HCT116 (cell line): Measurements from ENCODE around the gene GABARAP. TPM values are rescaled to one million over a fixed set of nuclear protein-coding genes. Genes with fewer than 3 reads are reported as not detected.

Experiments used
- ATAC-seq: fragments of 200-7000 bp; cut with Tn5 transposase; 2 replicates; pipeline ENCODE4 v1.9.1; 2020; ENCODE audit warnings: mild to moderate bottlenecking, moderate library complexity
- BruUV-seq: library from RNA; stranded (reverse); fragments of 400-500 nt; replicated peaks from 2 replicates; lab custom pipeline; 2021; lab: Mats Ljungman, UMichigan
- CTCF ChIA-PET: fragments of 300-600 bp; sonication (Branson Sonifier 250); formaldehyde crosslinking; loops from one replicate; lab custom pipeline; 2021; ENCODE audit warnings: antibody characterized with exemption; lab: Charles Lee
- POLR2A ChIA-PET: fragments of 300-600, 350-600 bp; sonication (Branson Sonifier 250); formaldehyde crosslinking; loops from one replicate; lab custom pipeline; 2021; ENCODE audit warnings: antibody characterized with exemption; lab: Charles Lee
- RAD21 ChIA-PET, 2 experiments: fragments of 300-600 bp; sonication (Branson Sonifier 250); formaldehyde crosslinking; loops; one replicate each; lab custom pipeline; 2023; ENCODE audit warnings: low total read pairs in 2 of 2; ENCODE audit not compliant: uncharacterized antibody in 2 of 2, unreplicated experiment in 2 of 2, low non-redundant PET in 1 of 2; lab: Charles Lee
- DNase-seq: peaks from one replicate; pipeline ENCODE4 v3.0.0-alpha.2; 2010; ENCODE audit warnings: low read depth, low spot score
- H2AFZ ChIP-seq: fragments of 200-600 bp; shearing (Covaris generic), sonication (generic); 2 replicates; pipeline ENCODE4 v1.6.1; 2017; ENCODE audit warnings: low read depth, mixed run types, mixed read lengths, antibody characterized with exemption, low read length; ENCODE audit not compliant: poor library complexity, severe bottlenecking
- H3K27ac ChIP-seq: 2 replicates; pipeline ENCODE4 v1.5.1; 2012; ENCODE audit warnings: low read depth, low read length
- H3K27me3 ChIP-seq: fragments of 200-600 bp; sonication (generic); 2 replicates; pipeline ENCODE4 v1.6.1; 2016; ENCODE audit warnings: mixed run types, low read length, mixed read lengths; ENCODE audit not compliant: insufficient read depth
- H3K36me3 ChIP-seq, 2 experiments: fragments of 200-500 bp in 1 of 2; fragments of 200-600 bp in 1 of 2; sonication (Bioruptor generic) in 1 of 2; sonication (generic) in 1 of 2; 2 replicates each; pipeline versions ENCODE4 v1.5.1 to v1.6.1; 2014 to 2016; ENCODE audit warnings: low read length in 2 of 2, inconsistent platforms in 1 of 2, mixed read lengths in 1 of 2, mixed run types in 1 of 2; ENCODE audit not compliant: insufficient read depth in 2 of 2, control insufficient read depth in 1 of 2
- H3K4me1 ChIP-seq, 2 experiments: fragments of 200-600 bp in 1 of 2; sonication (generic) in 1 of 2; 2 replicates each; pipeline versions ENCODE4 v1.5.1 to v1.6.1; 2012 to 2017; ENCODE audit warnings: low read length in 2 of 2, inconsistent platforms in 1 of 2, mild to moderate bottlenecking in 1 of 2, mixed read lengths in 1 of 2, mixed run types in 1 of 2, moderate library complexity in 1 of 2; ENCODE audit not compliant: insufficient read depth in 2 of 2, control insufficient read depth in 1 of 2
- H3K4me2 ChIP-seq: fragments of 200-600 bp; sonication (generic); 2 replicates; pipeline ENCODE4 v1.6.1; 2017; ENCODE audit warnings: mixed run types, low read length, mixed read lengths
- H3K4me3 ChIP-seq, 2 experiments: fragments of 200-600 bp in 1 of 2; sonication (generic) in 1 of 2; replicated peaks in 1 of 2; 2 replicates each; pipeline ENCODE4 v1.5.1; 2011 to 2016; ENCODE audit warnings: low read length in 2 of 2, control low read depth in 1 of 2, low read depth in 1 of 2, mild to moderate bottlenecking in 1 of 2, mixed read lengths in 1 of 2, mixed run types in 1 of 2
- H3K79me2 ChIP-seq: fragments of 200-600 bp; sonication (generic); 2 replicates; pipeline ENCODE4 v1.6.1; 2017; ENCODE audit warnings: mild to moderate bottlenecking, mixed run types, low read length, moderate library complexity, mixed read lengths; ENCODE audit not compliant: insufficient read depth
- H3K9ac ChIP-seq: fragments of 200-600 bp; sonication (generic); 2 replicates; pipeline ENCODE4 v1.6.1; 2016; ENCODE audit warnings: low read length, mixed read lengths
- H3K9me2 ChIP-seq: fragments of 200-600 bp; sonication (generic), shearing (Covaris generic); 2 replicates; pipeline ENCODE4 v1.6.1; 2017; ENCODE audit warnings: mixed run types, mild to moderate bottlenecking, moderate library complexity; ENCODE audit not compliant: insufficient read depth
- H3K9me3 ChIP-seq, 2 experiments: fragments of 200-500 bp in 1 of 2; fragments of 200-600 bp in 1 of 2; sonication (Bioruptor generic) in 1 of 2; sonication (generic) in 1 of 2; 2 replicates each; pipeline ENCODE4 v1.6.1; 2014 to 2017; ENCODE audit warnings: low read length in 2 of 2, mixed read lengths in 2 of 2, inconsistent platforms in 1 of 2, low read depth in 1 of 2, mild to moderate bottlenecking in 1 of 2, mixed run types in 1 of 2, moderate library complexity in 1 of 2; ENCODE audit not compliant: control insufficient read depth in 1 of 2, insufficient read depth in 1 of 2
- H4K20me1 ChIP-seq: fragments of 200-600 bp; sonication (generic), shearing (Covaris generic); 2 replicates; pipeline ENCODE4 v1.6.1; 2017; ENCODE audit warnings: mixed run types, mild to moderate bottlenecking, moderate library complexity; ENCODE audit not compliant: insufficient read depth
- ELF1 ChIP-seq: IDR thresholded peaks from 2 replicates; pipeline ENCODE4 v1.6.1; 2012; ENCODE audit warnings: low read depth, borderline replicate concordance
- EZH2phosphoT487 ChIP-seq: fragments of 200-600 bp; IDR thresholded peaks from 2 replicates; pipeline ENCODE4 v1.6.1; 2018; ENCODE audit warnings: antibody characterized with exemption, borderline replicate concordance
- FOSL1 ChIP-seq: IDR thresholded peaks from 2 replicates; pipeline ENCODE4 v1.6.1; 2012; ENCODE audit warnings: low read depth
- JUND ChIP-seq: IDR thresholded peaks from 2 replicates; pipeline ENCODE4 v1.6.1; 2012
- POLR2A ChIP-seq: IDR thresholded peaks from 2 replicates; pipeline ENCODE4 v1.7.0; 2011; ENCODE audit warnings: borderline replicate concordance; ENCODE audit not compliant: insufficient read depth, insufficient read length; ENCODE audit errors: extremely low read depth
- SRF ChIP-seq: IDR thresholded peaks from 2 replicates; pipeline ENCODE4 v1.6.1; 2012; ENCODE audit warnings: low read depth
- ZNF274 ChIP-seq: fragments of 200-500 bp; sonication (Bioruptor generic); IDR thresholded peaks from 2 replicates; pipeline ENCODE4 v1.6.1; 2014; ENCODE audit warnings: mild to moderate bottlenecking, low read depth, low read length, inconsistent platforms
- intact Hi-C: fragments of 100-400 bp; cut with micrococcal nuclease; formaldehyde crosslinking; loops from 2 replicates; pipeline ENCODE4 v1.10.0; 2022
- total RNA-seq: library from RNA; stranded (reverse); gene quantifications from one replicate; pipeline ENCODE4 v1.2.1, GENCODE V29; 2021; ENCODE audit not compliant: unreplicated experiment
- TF ChIP-seq, protein P1 (sequence below): IDR thresholded peaks from 2 replicates; pipeline ENCODE4 v1.6.1; 2012
- TF ChIP-seq, protein P2 (sequence below), 3 experiments: fragments of 200-600 bp in 1 of 3; sonication (generic) in 1 of 3; IDR thresholded peaks in 2 of 3; conservative IDR thresholded peaks in 1 of 3; 2 replicates each; pipeline ENCODE4 v1.5.1; 2012 to 2017; ENCODE audit warnings: low read depth in 2 of 3, low read length in 2 of 3, antibody characterized with exemption in 1 of 3, borderline replicate concordance in 1 of 3, control low read depth in 1 of 3, mild to moderate bottlenecking in 1 of 3, mixed read lengths in 1 of 3, mixed run types in 1 of 3, moderate library complexity in 1 of 3; ENCODE audit not compliant: insufficient read depth in 1 of 3

The GABARAP gene
- total RNA-seq, 1 experiment from 2014 or later = 287 TPM

DNA sequence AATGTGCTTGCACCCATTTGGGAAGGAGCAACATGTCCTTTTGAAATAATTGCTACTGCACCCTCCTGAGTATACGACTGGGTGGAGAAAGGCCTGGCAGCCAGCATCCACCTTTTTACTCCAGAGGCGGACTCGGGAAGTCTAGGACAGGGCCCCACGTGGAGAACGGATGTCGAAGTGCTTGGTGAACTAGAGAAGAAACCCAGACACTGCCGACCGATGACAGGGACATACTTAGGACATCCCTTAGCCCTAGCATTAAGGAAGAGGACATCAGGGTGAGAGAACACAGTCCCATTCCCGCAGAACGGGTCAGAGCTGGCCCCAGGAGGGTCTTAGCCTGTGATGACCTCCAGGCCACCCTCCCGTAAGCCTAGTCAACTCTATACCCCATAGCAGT, 48.4 kb upstream of the GABARAP start:
- no peaks in the 10 kb centered on the region for H3K9me3 ChIP-seq
- no peak for TF ChIP-seq FOSL1
- TF ChIP-seq, protein P1, sequence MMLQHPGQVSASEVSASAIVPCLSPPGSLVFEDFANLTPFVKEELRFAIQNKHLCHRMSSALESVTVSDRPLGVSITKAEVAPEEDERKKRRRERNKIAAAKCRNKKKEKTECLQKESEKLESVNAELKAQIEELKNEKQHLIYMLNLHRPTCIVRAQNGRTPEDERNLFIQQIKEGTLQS = no peak
- TF ChIP-seq SRF = no peak
- TF ChIP-seq, all 23 proteins: peak for 0
- Histone ChIP-seq H3K27me3 (no peaks in the 10 kb centered on the region), H3K4me3 (no peak overlapping the region), H3K9ac (no peak overlapping the region), H2AFZ (no peak overlapping the region), H3K4me1 (peaks cover 12 to 28% of the 10 kb centered on the region in 2 experiments; a peak in 3 of 4 replicates), H3K4me2 (no peak overlapping the region), H3K79me2 (no peaks in the 10 kb centered on the region), H3K36me3 (no peaks in the 10 kb centered on the region), H3K9me2 (no peaks in the 10 kb centered on the region), H4K20me1 (no peaks in the 10 kb centered on the region), H3K27ac (no peak overlapping the region)
- no peak for DNase-seq
- ChIA-PET RAD21 (no interaction called here), CTCF (interaction anchor here (1.1 kb wide), 1 partner anchor 10 kb away, joined by 3 read pairs; no protein-coding TSS in a partner anchor), POLR2A (no interaction called here)
- BruUV-seq = no TSS peak
- intact Hi-C loops = no loop called here
- no peak for ATAC-seq

DNA sequence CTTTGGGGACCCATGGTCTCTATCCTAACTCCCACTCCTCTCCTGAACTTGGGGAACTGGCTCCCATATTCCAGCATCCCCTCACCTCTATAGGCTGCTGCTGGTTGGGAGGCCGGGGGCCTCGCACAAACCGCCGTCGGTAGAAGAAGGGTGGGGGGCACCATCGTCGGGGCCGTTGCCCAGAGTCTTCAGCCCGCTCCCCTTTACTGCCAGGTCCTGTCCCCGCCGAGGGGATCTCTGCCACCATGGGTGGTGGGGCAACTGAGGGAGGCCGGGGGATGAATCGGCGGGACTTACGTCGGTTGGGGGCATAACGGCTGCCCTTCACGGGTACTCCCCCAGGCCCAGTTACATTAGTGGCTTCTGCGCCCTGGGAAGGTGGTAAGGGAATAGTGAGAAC, 47.9 kb upstream of the GABARAP start:
- Histone ChIP-seq H3K4me1 (peaks cover 8 to 23% of the 10 kb centered on the region in 2 experiments; a peak in 3 of 4 replicates), H3K9ac (no peak overlapping the region), H3K9me2 (no peaks in the 10 kb centered on the region), H3K27me3 (no peaks in the 10 kb centered on the region), H4K20me1 (no peaks in the 10 kb centered on the region), H3K27ac (no peak overlapping the region; the same call in 1 of the 2 replicates), H3K36me3 (no peaks in the 10 kb centered on the region), H3K9me3 (no peaks in the 10 kb centered on the region), H2AFZ (no peak overlapping the region), H3K79me2 (no peaks in the 10 kb centered on the region)
- RAD21 ChIA-PET = no interaction called here
- no peak for ATAC-seq
- POLR2A ChIA-PET = no interaction called here
- intact Hi-C loops = no loop called here
- TF ChIP-seq POLR2A (no peak), JUND (no peak), EZH2phosphoT487 (no peak), ZNF274 (no peak), ELF1 (no peak)
- TF ChIP-seq, protein P2, sequence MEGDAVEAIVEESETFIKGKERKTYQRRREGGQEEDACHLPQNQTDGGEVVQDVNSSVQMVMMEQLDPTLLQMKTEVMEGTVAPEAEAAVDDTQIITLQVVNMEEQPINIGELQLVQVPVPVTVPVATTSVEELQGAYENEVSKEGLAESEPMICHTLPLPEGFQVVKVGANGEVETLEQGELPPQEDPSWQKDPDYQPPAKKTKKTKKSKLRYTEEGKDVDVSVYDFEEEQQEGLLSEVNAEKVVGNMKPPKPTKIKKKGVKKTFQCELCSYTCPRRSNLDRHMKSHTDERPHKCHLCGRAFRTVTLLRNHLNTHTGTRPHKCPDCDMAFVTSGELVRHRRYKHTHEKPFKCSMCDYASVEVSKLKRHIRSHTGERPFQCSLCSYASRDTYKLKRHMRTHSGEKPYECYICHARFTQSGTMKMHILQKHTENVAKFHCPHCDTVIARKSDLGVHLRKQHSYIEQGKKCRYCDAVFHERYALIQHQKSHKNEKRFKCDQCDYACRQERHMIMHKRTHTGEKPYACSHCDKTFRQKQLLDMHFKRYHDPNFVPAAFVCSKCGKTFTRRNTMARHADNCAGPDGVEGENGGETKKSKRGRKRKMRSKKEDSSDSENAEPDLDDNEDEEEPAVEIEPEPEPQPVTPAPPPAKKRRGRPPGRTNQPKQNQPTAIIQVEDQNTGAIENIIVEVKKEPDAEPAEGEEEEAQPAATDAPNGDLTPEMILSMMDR (IDR thresholded peaks at IDR 0.05 in 2 of 3, conservative IDR thresholded peaks at IDR 0.05 in 1 of 3; ENCODE audit: borderline replicate concordance in 1 of 3, insufficient read depth in 1 of 3, low read depth in 2 of 3, low read length in 2 of 3) = no peak
- TF ChIP-seq, all 23 proteins: peak for 0
- H3K4me3 ChIP-seq = no peak overlapping the region
- DNase-seq = no peak
- H3K4me2 ChIP-seq = no peak overlapping the region
- CTCF ChIA-PET = no interaction called here
- BruUV-seq = no TSS peak
